Neural progenitor cell (in vitro differentiated cells): ENCODE results near the gene PLEKHA5. TPM values are rescaled to one million over a fixed set of nuclear protein-coding genes. Genes with fewer than 3 reads are reported as not detected.

Source experiments
- DNase-seq: peaks from one replicate; pipeline ENCODE4 v3.0.0-alpha.2; 2016; ENCODE audit warnings: low spot score
- H2AFZ ChIP-seq: fragments of 200-600 bp; sonication (generic); replicated peaks from 2 replicates; pipeline ENCODE4 v1.6.1; 2016; ENCODE audit warnings: antibody characterized with exemption
- H3F3A ChIP-seq: fragments of 200-600 bp; sonication (generic); 2 replicates; pipeline ENCODE4 v1.6.1; 2016; ENCODE audit warnings: antibody characterized with exemption, low read depth
- H3K27ac ChIP-seq: fragments of 200-600 bp; sonication (generic); 2 replicates; pipeline ENCODE4 v1.5.1; 2016; ENCODE audit warnings: mild to moderate bottlenecking
- H3K27me3 ChIP-seq: fragments of 200-600 bp; sonication (generic); 2 replicates; pipeline ENCODE4 v1.6.1; 2016; ENCODE audit warnings: mild to moderate bottlenecking, moderate library complexity
- H3K36me3 ChIP-seq: fragments of 200-600 bp; sonication (generic); 2 replicates; pipeline ENCODE4 v1.5.1; 2016
- H3K4me1 ChIP-seq: fragments of 200-600 bp; sonication (generic); 2 replicates; pipeline ENCODE4 v1.6.1; 2016; ENCODE audit warnings: mixed run types
- H3K4me2 ChIP-seq: fragments of 200-600 bp; sonication (generic); 2 replicates; pipeline ENCODE4 v1.6.1; 2016
- H3K4me3 ChIP-seq: fragments of 200-600 bp; sonication (generic); 2 replicates; pipeline ENCODE4 v1.5.1; 2016
- H3K79me2 ChIP-seq: fragments of 200-600 bp; sonication (generic); 2 replicates; pipeline ENCODE4 v1.6.1; 2016; ENCODE audit warnings: low read depth
- H3K9ac ChIP-seq: fragments of 200-600 bp; sonication (generic); 2 replicates; pipeline ENCODE4 v1.6.1; 2016
- H3K9me3 ChIP-seq: fragments of 200-600 bp; sonication (generic); 2 replicates; pipeline ENCODE4 v1.5.1; 2016; ENCODE audit warnings: low read depth
- H4K20me1 ChIP-seq: fragments of 200-600 bp; sonication (generic); 2 replicates; pipeline ENCODE4 v1.6.1; 2016; ENCODE audit warnings: low read depth
- H3K27ac Mint-ChIP-seq: 3 replicates; pipeline ENCODE4 v1.8.0; 2021; ENCODE audit warnings: mixed read lengths
- H3K27me3 Mint-ChIP-seq: 2 replicates; pipeline ENCODE4 v1.8.0; 2022; ENCODE audit warnings: low read depth, mild to moderate bottlenecking, inconsistent platforms, moderate library complexity, mixed read lengths; ENCODE audit not compliant: insufficient read depth
- H3K36me3 Mint-ChIP-seq: 3 replicates; pipeline ENCODE4 v1.8.0; 2021; ENCODE audit warnings: mixed read lengths
- H3K4me1 Mint-ChIP-seq: 3 replicates; pipeline ENCODE4 v1.8.0; 2021; ENCODE audit warnings: mixed read lengths
- H3K4me3 Mint-ChIP-seq: 3 replicates; pipeline ENCODE4 v1.8.0; 2021; ENCODE audit warnings: mild to moderate bottlenecking, moderate library complexity, mixed read lengths
- H3K9me3 Mint-ChIP-seq: 3 replicates; pipeline ENCODE4 v1.8.0; 2020; ENCODE audit warnings: mixed read lengths
- CTCF ChIP-seq: fragments of 200-600 bp; sonication (generic); IDR thresholded peaks from 2 replicates; pipeline ENCODE4 v1.5.1; 2017; ENCODE audit warnings: antibody characterized with exemption, mild to moderate bottlenecking
- EZH2 ChIP-seq: fragments of 200-600 bp; sonication (generic); IDR thresholded peaks from 2 replicates; pipeline ENCODE4 v1.6.1; 2017; ENCODE audit warnings: antibody characterized with exemption, mild to moderate bottlenecking, moderate library complexity
- EZH2phosphoT487 ChIP-seq: fragments of 200-600 bp; sonication (generic); IDR thresholded peaks from 2 replicates; pipeline ENCODE4 v1.6.1; 2017; ENCODE audit warnings: antibody characterized with exemption
- total RNA-seq: library from RNA; depleted of rRNA; stranded (reverse); fragments of >200 nt; gene quantifications from 2 replicates; pipeline ENCODE4 v1.2.3, GENCODE V29; 2015; ENCODE audit warnings: low replicate concordance

PLEKHA5 gene
- total RNA-seq, 1 donor from 2014 or later = 86.7 TPM

- DNase-seq = no peak
- H3K27me3 ChIP-seq = no peaks in the 10 kb centered on the region
- Mint-ChIP-seq H3K4me1 (peaks cover 12% of the 10 kb centered on the region), H3K9me3 (peaks cover 6% of the 10 kb centered on the region), H3K4me3 (no peak overlapping the region), H3K27ac (peak overlapping the region; percentile 48), H3K36me3 (peaks cover 39% of the 10 kb centered on the region), H3K27me3 (peaks cover 2% of the 10 kb centered on the region)
- peaks cover 19% of the 10 kb centered on the region for H4K20me1 ChIP-seq
- TF ChIP-seq CTCF = no peak
- H3K4me3 ChIP-seq = no peak overlapping the region
- H2AFZ ChIP-seq = no peak overlapping the region
- no peaks in the 10 kb centered on the region for H3K9me3 ChIP-seq
- H3K9ac ChIP-seq = no peak overlapping the region
- H3K27ac ChIP-seq = no peak overlapping the region
- H3K4me1 ChIP-seq = peaks cover 14% of the 10 kb centered on the region
- peaks cover 97% of the 10 kb centered on the region for H3K79me2 ChIP-seq
- H3F3A ChIP-seq = no peaks in the 10 kb centered on the region
- peaks cover 9% of the 10 kb centered on the region for H3K36me3 ChIP-seq
- H3K4me2 ChIP-seq = no peak overlapping the region
Measured at GRCh38 chr12:19155981-19156734, 26.6 kb downstream of the PLEKHA5 start.

- Histone ChIP-seq H3K4me2 (peak overlapping the region; percentile 1), H3K27me3 (no peaks in the 10 kb centered on the region), H3K4me3 (no peak overlapping the region), H3K36me3 (peaks cover 9% of the 10 kb centered on the region), H3F3A (no peaks in the 10 kb centered on the region), H4K20me1 (peaks cover 19% of the 10 kb centered on the region), H3K79me2 (peaks cover 96% of the 10 kb centered on the region), H3K9me3 (no peaks in the 10 kb centered on the region), H3K27ac (peak overlapping the region; percentile 49), H2AFZ (no peak overlapping the region), H3K9ac (no peak overlapping the region), H3K4me1 (peaks cover 14% of the 10 kb centered on the region)
- Mint-ChIP-seq H3K36me3 (peaks cover 38% of the 10 kb centered on the region), H3K4me3 (no peak overlapping the region), H3K27me3 (peaks cover 2% of the 10 kb centered on the region), H3K4me1 (peaks cover 12% of the 10 kb centered on the region), H3K9me3 (peaks cover 3% of the 10 kb centered on the region), H3K27ac (no peak overlapping the region)
- no peak for DNase-seq
- TF ChIP-seq EZH2phosphoT487 (no peak), EZH2 (no peak), CTCF (no peak)
Measured at GRCh38 chr12:19158923-19159322, 29.4 kb downstream of the PLEKHA5 start.

- no peak overlapping the region for H3K4me3 Mint-ChIP-seq
- Histone ChIP-seq H4K20me1 (peaks cover 29% of the 10 kb centered on the region), H3F3A (no peaks in the 10 kb centered on the region), H3K36me3 (no peaks in the 10 kb centered on the region), H3K4me2 (no peak overlapping the region), H3K27ac (no peak overlapping the region), H3K9me3 (no peaks in the 10 kb centered on the region), H3K27me3 (no peaks in the 10 kb centered on the region), H3K79me2 (peaks cover 94% of the 10 kb centered on the region), H2AFZ (no peak overlapping the region), H3K4me1 (peaks cover 12% of the 10 kb centered on the region), H3K4me3 (no peak overlapping the region), H3K9ac (no peak overlapping the region)
- H3K4me1 Mint-ChIP-seq = peaks cover 6% of the 10 kb centered on the region
- H3K36me3 Mint-ChIP-seq = peaks cover 41% of the 10 kb centered on the region
- TF ChIP-seq EZH2phosphoT487 = no peak
- TF ChIP-seq CTCF = no peak
- TF ChIP-seq EZH2 = no peak
- peaks cover 2% of the 10 kb centered on the region for H3K27me3 Mint-ChIP-seq
- H3K27ac Mint-ChIP-seq = no peak overlapping the region
- DNase-seq = no peak
- H3K9me3 Mint-ChIP-seq = peaks cover 3% of the 10 kb centered on the region
Measured at GRCh38 chr12:19161216-19161615, 31.7 kb downstream of the PLEKHA5 start.
